Uterus (tissue), 4 donors: Measurements from ENCODE around the gene CAMK1D. TPM values are rescaled to one million over a fixed set of nuclear protein-coding genes. Genes with fewer than 3 reads are reported as not detected.

Source experiments
- DNase-seq, 2 donors: peaks; one replicate each; pipeline ENCODE4 v3.0.0-alpha.2; 2019 to 2020
- H3K27ac ChIP-seq, 2 donors: fragments of 200-600 bp; sonication (generic); 1 replicate in 1 of 2; 2 replicates in 1 of 2; pipeline ENCODE4 v1.5.1; 2016 to 2018
- H3K27me3 ChIP-seq, 2 donors: fragments of 200-600 bp; sonication (generic); one replicate each; pipeline ENCODE4 v1.5.1; 2018 to 2019; ENCODE audit warnings: control low read depth in 1 of 2
- H3K36me3 ChIP-seq, 2 donors: fragments of 200-600 bp; sonication (generic); one replicate each; pipeline ENCODE4 v1.5.1; 2019; ENCODE audit warnings: control low read depth in 1 of 2
- H3K4me1 ChIP-seq, 2 donors: fragments of 200-600 bp; sonication (generic); one replicate each; pipeline ENCODE4 v1.5.1; 2018 to 2019; ENCODE audit warnings: control low read depth in 1 of 2
- H3K4me3 ChIP-seq, 2 donors: fragments of 200-600 bp; sonication (generic); 1 replicate in 1 of 2; 2 replicates in 1 of 2; pipeline ENCODE4 v1.5.1; 2018 to 2019; ENCODE audit warnings: mild to moderate bottlenecking in 1 of 2
- H3K9me3 ChIP-seq, 2 donors: fragments of 200-600 bp; sonication (generic); one replicate each; pipeline ENCODE4 v1.5.1; 2019; ENCODE audit warnings: control low read depth in 1 of 2
- CTCF ChIP-seq, 4 experiments: fragments of 200-600 bp in 2 of 4; fragments of 450-650 bp in 2 of 4; sonication (generic) in 2 of 4; IDR thresholded peaks; one replicate each; pipeline ENCODE4 v1.5.1; 2016 to 2019; ENCODE audit warnings: antibody characterized with exemption in 4 of 4, mild to moderate bottlenecking in 2 of 4, moderate library complexity in 1 of 4
- POLR2A ChIP-seq, 2 donors: fragments of 450-650 bp; IDR thresholded peaks; one replicate each; pipeline ENCODE4 v1.6.1; 2016; ENCODE audit warnings: antibody characterized with exemption in 2 of 2, mild to moderate bottlenecking in 1 of 2, moderate library complexity in 1 of 2
- intact Hi-C: fragments of 100-400 bp; cut with DNase I; formaldehyde crosslinking; loops from one replicate; pipeline ENCODE4 v1.15.1; 2023; ENCODE audit warnings: low total_unique reads
- total RNA-seq, 4 donors: library from RNA; depleted of rRNA in 3 of 4; stranded (reverse); fragments of >200 nt in 3 of 4; gene quantifications; one replicate each; pipeline versions ENCODE4 v1.1.0 to v1.2.4, GENCODE V29; 2014 to 2023
- donor health status: DM: yes; HTN: yes; CAD: no.

The CAMK1D gene
- total RNA-seq, 4 donors from 2014 or later, result 3.5 to 48.4 (median 10.8) TPM

GRCh38 chr10:12406764-12407400 is 57.5 kb downstream of the CAMK1D start:
- no peaks in the 10 kb centered on the region for H3K27me3 ChIP-seq
- no peak for TF ChIP-seq CTCF (IDR thresholded peaks at IDR 0.05)
- no peak for TF ChIP-seq POLR2A (IDR thresholded peaks at IDR 0.05)
- H3K36me3 ChIP-seq, result no peaks in the 10 kb centered on the region
- no peaks in the 10 kb centered on the region for H3K9me3 ChIP-seq
- H3K27ac ChIP-seq, result no peak overlapping the region
- DNase-seq, result no peak
- intact Hi-C loops, result no loop called here
- H3K4me3 ChIP-seq, result no peak overlapping the region
- H3K4me1 ChIP-seq, result no peaks in the 10 kb centered on the region

- Histone ChIP-seq H3K9me3 (no peaks in the 10 kb centered on the region), H3K4me3 (no peak overlapping the region), H3K27ac (no peak overlapping the region), H3K36me3 (no peaks in the 10 kb centered on the region), H3K4me1 (no peaks in the 10 kb centered on the region), H3K27me3 (no peaks in the 10 kb centered on the region)
- DNase-seq, result no peak
- TF ChIP-seq POLR2A (IDR thresholded peaks at IDR 0.05) (no peak), CTCF (IDR thresholded peaks at IDR 0.05) (no peak)
- intact Hi-C loops, result no loop called here
Measured at GRCh38 chr10:12408472-12408871, 59.1 kb downstream of the CAMK1D start.

GRCh38 chr10:12409161-12409560 is 59.8 kb downstream of the CAMK1D start:
- peaks cover 0 to 4% of the 10 kb centered on the region in 2 donors for H3K4me1 ChIP-seq
- TF ChIP-seq CTCF (IDR thresholded peaks at IDR 0.05) (no peak), POLR2A (IDR thresholded peaks at IDR 0.05) (no peak)
- H3K36me3 ChIP-seq, result no peaks in the 10 kb centered on the region
- no peak overlapping the region for H3K27ac ChIP-seq
- H3K27me3 ChIP-seq, result no peaks in the 10 kb centered on the region
- DNase-seq, result no peak
- intact Hi-C loops, result no loop called here
- no peaks in the 10 kb centered on the region for H3K9me3 ChIP-seq
- H3K4me3 ChIP-seq, result no peak overlapping the region

GRCh38 chr10:12409613-12410012 is 60.3 kb downstream of the CAMK1D start:
- Histone ChIP-seq H3K4me1 (peaks cover 0 to 7% of the 10 kb centered on the region in 2 donors), H3K27me3 (no peaks in the 10 kb centered on the region), H3K36me3 (no peaks in the 10 kb centered on the region), H3K9me3 (no peaks in the 10 kb centered on the region), H3K4me3 (no peak overlapping the region), H3K27ac (no peak overlapping the region)
- DNase-seq, result no peak
- TF ChIP-seq CTCF (IDR thresholded peaks at IDR 0.05) (no peak), POLR2A (IDR thresholded peaks at IDR 0.05) (no peak)
- intact Hi-C loops, result loop anchor here (5.0 kb wide), 1 partner anchor 57 kb away; no protein-coding TSS in a partner anchor

- intact Hi-C loops, result loop anchor here (5.0 kb wide), 1 partner anchor 61 kb away; no protein-coding TSS in a partner anchor
- Histone ChIP-seq H3K4me1 (peaks cover 0 to 10% of the 10 kb centered on the region in 2 donors), H3K36me3 (no peaks in the 10 kb centered on the region), H3K9me3 (no peaks in the 10 kb centered on the region), H3K27me3 (no peaks in the 10 kb centered on the region), H3K4me3 (no peak overlapping the region), H3K27ac (no peak overlapping the region)
- no peak for DNase-seq
- TF ChIP-seq POLR2A (IDR thresholded peaks at IDR 0.05) (no peak), CTCF (IDR thresholded peaks at IDR 0.05) (no peak)
Measured at GRCh38 chr10:12412666-12413368, 63.5 kb downstream of the CAMK1D start.
